ENCODE data around the gene SCN5A.

The SCN5A gene

DNA sequence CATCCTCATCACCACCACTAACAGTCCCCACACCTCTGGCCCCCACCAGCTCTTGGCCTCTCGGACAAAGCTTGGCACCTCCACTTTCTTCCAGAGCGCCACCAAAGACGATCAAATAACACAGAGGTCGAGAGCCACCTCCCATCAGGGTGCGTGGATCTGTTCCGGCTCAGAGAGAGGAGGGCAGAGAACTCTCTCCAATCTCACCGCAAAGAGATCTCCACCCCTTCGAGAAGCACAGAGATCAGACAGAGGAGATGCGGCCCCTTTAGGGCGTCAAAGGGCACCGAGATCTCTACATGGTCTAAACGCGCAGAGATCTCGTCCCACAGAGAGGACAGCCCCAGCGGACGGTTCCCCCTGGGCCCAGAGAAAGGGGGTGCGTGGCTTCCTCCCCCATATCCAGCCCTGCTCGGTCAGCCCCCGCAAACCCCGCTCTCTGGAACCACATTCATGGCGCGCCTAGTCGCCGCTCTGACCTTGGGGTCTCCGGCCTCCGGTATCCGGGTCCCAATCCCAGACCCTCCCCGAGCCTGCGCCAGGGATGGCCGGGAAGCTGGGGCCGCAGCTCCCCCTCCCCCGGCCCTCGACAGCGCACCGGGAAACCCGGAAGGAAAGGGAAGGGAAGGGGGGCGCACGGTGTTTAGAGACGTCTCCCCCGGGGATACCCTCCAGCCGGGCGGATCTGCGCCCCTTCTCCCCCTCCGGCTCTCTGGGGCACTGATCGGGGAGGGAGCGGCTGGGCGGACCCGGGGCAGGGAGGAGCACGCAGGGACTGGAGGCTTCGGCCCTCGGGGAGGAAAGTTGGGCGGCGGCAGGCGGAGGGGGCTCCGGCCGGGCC, 608 bp downstream of the SCN5A start:
- no peak for DNase-seq (ENCODE audit: low read depth, low spot score)
- H3K4me3 ChIP-seq (ENCODE audit: low read length): peak overlapping the region; percentile 42

DNA sequence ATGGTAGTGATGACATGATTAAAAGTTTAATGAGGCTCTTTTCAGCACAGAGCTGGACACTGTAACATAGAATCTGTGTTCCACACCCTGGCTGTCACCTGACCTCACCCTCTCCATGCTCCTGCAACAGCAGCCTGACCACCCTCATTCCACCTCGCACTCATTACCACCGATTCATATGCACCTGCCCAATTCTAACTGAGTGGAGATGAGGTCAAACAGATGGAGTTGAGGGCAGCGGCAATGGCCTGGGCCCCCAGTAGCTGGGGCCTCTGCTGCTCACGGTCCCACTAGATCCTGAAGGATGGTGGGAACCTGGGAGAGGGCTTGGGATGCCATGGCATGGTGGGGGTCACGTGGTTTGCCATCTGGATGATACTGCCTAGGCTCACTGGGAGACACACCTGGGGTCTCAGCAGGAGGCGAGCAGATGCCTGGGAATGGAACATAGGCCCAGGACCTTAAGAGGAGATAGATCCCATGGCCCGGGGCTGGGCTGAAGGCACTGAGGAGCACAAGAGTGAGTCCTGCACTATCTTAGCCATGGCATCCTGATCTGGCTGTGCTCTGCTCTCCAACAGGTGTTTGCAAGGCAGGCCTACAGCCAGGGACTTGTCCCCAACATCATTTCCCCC, 1.3 kb downstream of the SCN5A start:
- no peak for DNase-seq (ENCODE audit: low read depth, low spot score)
- H3K4me3 ChIP-seq (ENCODE audit: low read length): no peak overlapping the region

DNA sequence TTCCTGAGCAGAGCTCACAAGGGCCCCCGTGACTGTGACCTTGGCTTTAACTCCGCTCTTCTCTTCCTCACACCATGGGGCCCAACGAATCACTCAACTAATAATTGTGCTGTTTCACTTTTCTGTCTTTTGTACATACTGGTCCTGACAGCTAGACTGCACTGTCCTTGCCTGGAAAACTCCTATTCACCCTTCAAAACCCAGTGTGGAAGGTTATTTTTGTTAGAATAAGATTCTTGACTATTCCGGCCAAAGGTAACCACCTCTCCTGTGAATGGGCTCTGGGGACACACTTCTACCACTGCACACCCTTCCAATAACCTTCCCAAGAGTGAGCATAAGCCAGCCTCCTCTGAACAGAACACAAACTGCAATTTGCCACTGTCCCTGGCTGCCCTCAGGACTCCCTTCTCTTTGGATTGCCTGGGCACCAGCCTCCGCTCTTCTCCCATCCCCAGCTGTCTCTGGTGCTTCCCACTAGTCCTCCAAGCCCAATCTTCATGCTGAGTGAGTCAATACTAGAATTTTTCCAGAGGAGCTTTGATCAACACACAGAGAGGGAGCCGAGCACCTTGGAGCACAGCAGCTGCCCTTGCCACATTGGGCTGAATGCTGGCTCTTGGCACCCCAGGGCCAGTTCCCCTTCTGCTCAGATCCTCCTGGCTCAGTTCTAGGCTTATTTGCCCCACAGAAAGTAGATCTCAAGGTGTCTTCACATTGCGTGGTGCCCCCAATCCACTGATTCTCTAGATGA, 2.1 kb downstream of the SCN5A start:
- DNase-seq (ENCODE audit: low read depth, low spot score): no peak

DNA sequence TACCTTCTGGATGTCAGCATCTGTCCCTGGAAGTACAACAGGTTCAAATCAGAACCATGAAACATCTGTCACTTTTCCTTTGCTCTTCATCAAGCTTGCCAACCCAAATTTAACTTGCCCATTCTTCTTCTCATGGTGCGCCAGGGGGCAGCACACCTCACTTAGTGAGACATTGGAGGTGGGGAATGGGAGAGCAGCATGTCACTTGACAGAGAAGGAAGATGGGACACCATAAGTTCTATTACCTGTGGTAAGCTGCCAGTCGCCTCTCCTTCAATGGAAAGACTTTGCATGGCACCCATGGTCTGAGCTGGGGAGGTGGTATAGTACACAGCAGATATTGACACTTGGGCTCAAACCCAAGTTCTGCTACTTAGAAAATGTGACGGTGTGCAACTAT, 2.9 kb downstream of the SCN5A start:
- peak; percentile 51 for DNase-seq (ENCODE audit: low read depth, low spot score)

More for the DNA sequence above, 2.1 kb downstream of the SCN5A start:
- H3K4me3 ChIP-seq (ENCODE audit: low read length): no peak overlapping the region

DNA sequence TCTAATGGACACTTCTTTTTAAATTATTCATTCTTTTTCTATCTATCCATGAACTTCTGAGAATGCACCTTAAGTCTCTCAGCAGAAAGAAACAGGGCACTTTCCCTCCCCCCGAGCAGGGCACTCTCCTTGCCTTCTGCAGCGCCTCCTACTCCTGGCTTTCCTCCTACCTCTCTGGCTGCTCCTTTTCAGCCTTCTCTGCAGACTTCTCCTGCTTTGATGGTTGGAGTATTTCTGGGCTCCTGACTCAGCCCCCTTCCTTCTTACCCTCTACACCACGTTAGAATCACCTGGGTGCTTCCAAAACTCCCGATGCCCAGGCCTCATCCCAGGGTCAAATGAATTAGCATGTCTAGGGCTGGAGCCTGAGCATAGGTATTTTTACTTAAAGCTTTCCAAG, 3.4 kb downstream of the SCN5A start:
- no peak overlapping the region for H3K4me3 ChIP-seq (ENCODE audit: low read length)
- no peak for DNase-seq (ENCODE audit: low read depth, low spot score)

More for the DNA sequence above, 2.9 kb downstream of the SCN5A start:
- no peak overlapping the region for H3K4me3 ChIP-seq (ENCODE audit: low read length)

- no peak for DNase-seq (ENCODE audit: low read depth, low spot score)
- no peak overlapping the region for H3K4me3 ChIP-seq (ENCODE audit: low read length)
Observed at GRCh38 chr3:38645601-38646000, 3.9 kb downstream of the SCN5A start.

GRCh38 chr3:38645076-38645475, 4.4 kb downstream of the SCN5A start:
- DNase-seq (ENCODE audit: low read depth, low spot score): no peak
- H3K4me3 ChIP-seq (ENCODE audit: low read length): no peak overlapping the region

- no peak for DNase-seq (ENCODE audit: low read depth, low spot score)
- H3K4me3 ChIP-seq (ENCODE audit: low read length): no peak overlapping the region
Observed at GRCh38 chr3:38644662-38645053, 4.8 kb downstream of the SCN5A start.

DNA sequence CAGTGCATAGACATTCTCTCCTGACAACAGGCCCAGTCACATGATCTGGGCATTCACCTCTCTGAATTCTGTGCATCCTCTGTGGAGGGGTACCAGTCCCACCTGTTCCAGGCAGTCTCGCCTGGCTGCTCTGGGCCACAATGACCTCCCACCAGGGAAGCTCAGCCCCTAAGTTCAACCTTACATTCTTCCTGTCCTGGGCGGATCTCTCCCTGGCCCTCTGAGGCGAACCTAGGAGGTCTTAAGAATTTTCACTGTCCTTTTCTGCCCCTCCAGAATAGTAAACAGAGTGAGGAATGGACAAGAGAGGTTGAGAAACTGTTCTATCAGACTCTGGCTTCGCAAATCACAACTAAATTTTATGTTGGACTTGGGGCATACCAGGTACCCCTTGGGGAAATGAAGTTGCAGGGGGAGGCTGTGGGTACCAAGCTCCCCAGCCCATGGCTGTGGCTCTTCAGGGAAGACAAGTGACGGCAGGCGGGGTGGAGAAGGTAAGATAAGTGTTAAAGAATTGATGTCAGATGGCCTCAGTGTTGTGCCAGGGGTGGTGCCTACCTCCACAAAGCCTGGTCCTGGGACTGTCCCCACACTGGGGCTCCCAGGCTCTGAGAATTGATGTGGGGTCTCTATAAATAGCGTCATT, 5.3 kb downstream of the SCN5A start:
- no peak overlapping the region for H3K4me3 ChIP-seq (ENCODE audit: low read length)
- DNase-seq (ENCODE audit: low read depth, low spot score): no peak

DNA sequence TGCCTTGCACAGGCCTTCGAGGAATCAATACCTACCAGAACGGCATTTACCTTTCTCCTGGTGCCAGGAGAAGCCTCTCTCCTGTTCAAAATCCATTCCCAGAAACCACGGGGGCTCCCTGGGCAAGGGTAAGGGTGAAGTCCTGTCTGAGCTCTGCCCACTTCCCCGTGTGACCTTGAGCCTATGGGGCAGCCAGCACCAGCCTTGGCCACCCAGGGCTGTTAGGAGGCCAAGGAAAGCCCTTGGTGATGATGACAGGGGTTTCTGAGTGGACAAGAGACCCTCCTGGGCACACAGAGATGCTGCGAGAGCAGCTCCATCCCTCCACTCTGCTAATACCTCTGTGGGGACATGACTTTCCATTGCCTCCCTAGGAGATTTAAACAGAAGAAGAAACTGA, 5.9 kb downstream of the SCN5A start:
- DNase-seq (ENCODE audit: low read depth, low spot score): no peak
- no peak overlapping the region for H3K4me3 ChIP-seq (ENCODE audit: low read length)

DNA sequence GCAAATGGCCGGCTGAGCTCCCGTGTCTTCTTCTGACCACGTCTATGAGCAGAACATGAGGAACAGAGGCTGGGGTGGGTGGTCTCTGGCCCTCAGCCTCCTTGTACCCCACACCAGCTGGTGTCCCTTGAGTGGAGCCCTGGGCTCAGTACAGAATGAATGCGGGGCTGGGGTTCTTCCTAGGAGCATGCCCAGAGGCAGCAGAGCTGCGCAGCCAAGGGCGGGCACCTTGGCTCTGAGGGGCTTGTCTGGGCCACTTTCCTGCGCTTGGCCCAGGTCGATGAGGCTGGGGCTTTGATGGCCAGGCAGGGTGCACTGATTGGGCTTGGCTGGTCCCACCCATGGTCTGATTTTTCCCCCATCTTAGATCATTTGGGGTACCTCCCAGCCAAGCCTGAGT, 6.4 kb downstream of the SCN5A start:
- DNase-seq (ENCODE audit: low read depth, low spot score): no peak
- H3K4me3 ChIP-seq (ENCODE audit: low read length): no peak overlapping the region

- no peak for DNase-seq (ENCODE audit: low read depth, low spot score)
- H3K4me3 ChIP-seq (ENCODE audit: low read length): no peak overlapping the region
Observed at GRCh38 chr3:38641461-38642110, 7.9 kb downstream of the SCN5A start.

DNA sequence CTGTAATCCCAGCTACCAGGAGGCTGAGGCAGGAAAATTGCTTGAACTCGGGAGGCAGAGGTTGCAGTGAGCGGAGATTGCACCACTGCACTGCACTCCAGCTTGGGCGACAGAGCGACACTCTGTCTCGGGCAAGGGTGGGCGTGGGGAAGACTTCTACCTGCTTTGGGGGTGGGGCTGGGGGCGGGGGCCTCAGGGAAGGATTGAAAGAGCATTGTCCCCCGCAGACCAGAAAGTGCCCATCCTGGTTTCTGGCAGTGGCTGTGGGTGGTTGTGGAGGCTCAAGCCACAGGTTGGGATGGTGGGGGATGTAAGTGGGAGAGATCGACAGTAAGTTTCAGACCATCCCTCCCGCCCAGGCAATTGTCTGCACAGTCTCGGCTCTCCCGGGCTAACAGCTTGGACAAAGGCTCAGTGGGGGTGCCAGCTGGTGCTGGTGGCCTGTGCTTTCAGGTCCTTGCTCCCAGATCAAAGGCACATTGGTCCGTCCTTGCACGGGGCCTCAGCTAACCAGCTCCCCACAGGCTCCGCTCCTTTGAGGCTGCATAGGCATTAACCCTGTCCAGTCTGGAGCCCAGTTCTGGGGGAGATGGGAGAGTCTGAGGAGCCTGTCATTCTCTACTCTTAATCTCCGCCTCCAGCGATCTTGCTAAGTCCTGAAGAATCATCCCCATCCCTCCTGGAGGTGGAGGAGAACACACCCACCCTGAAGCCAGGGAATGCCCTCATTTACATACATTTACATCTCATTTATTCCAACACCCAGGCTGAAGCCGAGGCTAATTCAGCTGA, 8.6 kb downstream of the SCN5A start:
- DNase-seq (ENCODE audit: low read depth, low spot score): no peak
- H3K4me3 ChIP-seq (ENCODE audit: low read length): no peak overlapping the region

DNA sequence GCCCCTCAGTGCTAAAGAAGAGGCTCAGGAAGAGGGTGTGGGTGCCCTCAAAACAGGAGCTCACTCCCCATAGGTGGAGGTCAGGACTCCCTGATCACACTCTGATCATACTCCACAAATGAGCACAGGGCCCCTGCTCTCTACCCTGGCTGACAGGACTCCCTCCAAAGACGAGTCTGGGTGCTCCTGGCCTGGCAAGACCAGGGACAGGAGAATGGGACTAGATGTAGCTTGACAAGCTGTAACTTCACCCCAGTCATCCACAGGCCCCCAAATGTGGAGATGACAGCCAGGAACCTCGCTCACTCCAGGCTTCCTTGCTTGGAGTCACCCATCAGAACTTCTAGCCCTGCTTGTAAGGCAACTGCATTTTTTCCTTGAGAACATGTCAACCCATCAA, 11.1 kb downstream of the SCN5A start:
- no peak overlapping the region for H3K4me3 ChIP-seq (ENCODE audit: low read length)

GRCh38 chr3:38637906-38638305, 11.6 kb downstream of the SCN5A start:
- DNase-seq (ENCODE audit: low read depth, low spot score): no peak
- H3K4me3 ChIP-seq (ENCODE audit: low read length): no peak overlapping the region

More for the DNA sequence above, 11.1 kb downstream of the SCN5A start:
- DNase-seq (ENCODE audit: low read depth, low spot score): no peak

DNA sequence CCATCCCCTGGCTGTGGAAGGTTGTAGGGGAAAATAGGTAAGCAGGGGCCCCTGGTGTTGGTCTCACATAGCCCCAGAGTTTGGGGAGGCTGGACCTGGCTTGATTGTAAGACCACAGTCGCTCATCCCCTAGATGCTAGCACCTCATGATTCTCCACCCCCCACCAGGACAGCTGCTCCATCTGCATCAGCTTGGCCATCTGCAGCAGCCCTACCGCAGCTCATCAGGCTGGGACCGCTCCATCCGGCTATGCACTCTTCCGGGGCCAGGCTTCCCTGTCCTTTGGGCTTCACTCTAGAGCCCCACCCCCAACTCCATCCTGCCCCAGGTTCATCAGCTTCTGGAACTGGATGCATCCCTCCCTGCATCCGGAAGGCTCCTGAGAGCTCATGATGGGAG, 12.6 kb downstream of the SCN5A start:
- no peak overlapping the region for H3K4me3 ChIP-seq (ENCODE audit: low read length)
- DNase-seq (ENCODE audit: low read depth, low spot score): no peak

DNA sequence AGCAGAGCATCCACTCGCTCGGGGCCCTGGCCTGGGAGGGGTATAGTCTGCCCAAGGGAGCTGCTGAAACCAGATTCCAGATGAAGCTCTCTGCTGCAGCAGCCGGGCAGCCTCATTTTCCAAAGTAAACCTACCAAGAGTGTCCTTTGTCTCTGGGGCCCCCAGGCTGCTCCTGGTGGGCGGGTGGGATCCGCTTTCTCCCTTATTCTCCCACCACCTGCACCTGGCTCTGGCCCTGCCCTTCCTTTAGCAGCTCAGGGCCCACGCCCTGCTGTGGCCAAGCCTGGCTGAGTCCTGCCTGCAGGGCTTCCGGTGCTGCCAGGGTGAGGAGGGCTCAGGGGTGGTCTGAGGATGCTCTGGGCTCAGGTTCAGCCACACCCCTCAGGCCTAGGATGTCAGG, 13.0 kb downstream of the SCN5A start:
- H3K4me3 ChIP-seq (ENCODE audit: low read length): no peak overlapping the region

GRCh38 chr3:38634111-38634510, 15.4 kb downstream of the SCN5A start:
- no peak for DNase-seq (ENCODE audit: low read depth, low spot score)
- no peak overlapping the region for H3K4me3 ChIP-seq (ENCODE audit: low read length)

More for the DNA sequence above, 13.0 kb downstream of the SCN5A start:
- no peak for DNase-seq (ENCODE audit: low read depth, low spot score)

All from Jurkat, Clone E6-1 (cell line).